Astrocyte of the spinal cord (primary cell): ENCODE measurements around the gene TUBD1.

Source experiments
- DNase-seq: peaks from one replicate; pipeline ENCODE4 v3.0.0; 2011; ENCODE audit warnings: low read depth, low spot score
- H3K4me3 ChIP-seq: 2 replicates; pipeline ENCODE4 v1.5.1; 2011; ENCODE audit warnings: low read depth, mild to moderate bottlenecking, low read length, moderate library complexity
- CTCF ChIP-seq: IDR thresholded peaks from 2 replicates; pipeline ENCODE4 v1.5.1; 2012; ENCODE audit warnings: low read depth, mild to moderate bottlenecking, low read length, inconsistent platforms
- in situ Hi-C: cut with HindIII; loops from 2 replicates; pipeline ENCODE4 v1.10.0; 2017; ENCODE audit warnings: low sequenced_read_pairs

The TUBD1 gene

GRCh38 chr17:59815965-59816364 is 76.8 kb downstream of the TUBD1 start:
- DNase-seq: no peak
- in situ Hi-C loops: no loop called here
- H3K4me3 ChIP-seq: no peak overlapping the region
- no peak for TF ChIP-seq CTCF

- no peak for DNase-seq
- TF ChIP-seq CTCF: no peak
- in situ Hi-C loops: no loop called here
- no peak overlapping the region for H3K4me3 ChIP-seq
Measured at GRCh38 chr17:59814685-59815084, 78.1 kb downstream of the TUBD1 start.

GRCh38 chr17:59814276-59814675 is 78.5 kb downstream of the TUBD1 start:
- in situ Hi-C loops: no loop called here
- no peak overlapping the region for H3K4me3 ChIP-seq
- DNase-seq: no peak
- no peak for TF ChIP-seq CTCF

- no peak overlapping the region for H3K4me3 ChIP-seq
- no peak for DNase-seq
- in situ Hi-C loops: no loop called here
- TF ChIP-seq CTCF: no peak
Measured at GRCh38 chr17:59812139-59812538, 80.6 kb downstream of the TUBD1 start.

GRCh38 chr17:59811209-59811608 is 81.5 kb downstream of the TUBD1 start:
- no peak for DNase-seq
- no peak for TF ChIP-seq CTCF
- no peak overlapping the region for H3K4me3 ChIP-seq
- in situ Hi-C loops: no loop called here

GRCh38 chr17:59810894-59811153 is 81.9 kb downstream of the TUBD1 start:
- in situ Hi-C loops: no loop called here
- H3K4me3 ChIP-seq: no peak overlapping the region
- DNase-seq: no peak
- no peak for TF ChIP-seq CTCF
